Hepatocyte (in vitro differentiated cells): ENCODE results near the gene SERTAD2.

Source experiments
- EZH2 ChIP-seq: fragments of 200-600 bp; sonication (generic); IDR thresholded peaks from 2 replicates; pipeline ENCODE4 v1.6.1; 2016; ENCODE audit warnings: antibody characterized with exemption, mild to moderate bottlenecking, borderline replicate concordance
- EZH2phosphoT487 ChIP-seq: fragments of 200-600 bp; sonication (generic); IDR thresholded peaks from one replicate; pipeline ENCODE4 v1.6.1; 2018; ENCODE audit warnings: antibody characterized with exemption, mild to moderate bottlenecking, low read depth, moderate library complexity; ENCODE audit not compliant: unreplicated experiment, severe bottlenecking
- TF ChIP-seq, protein P1 (sequence below): fragments of 200-600 bp; sonication (generic); IDR thresholded peaks from 2 replicates; pipeline ENCODE4 v1.5.1; 2016; ENCODE audit warnings: antibody characterized with exemption, mild to moderate bottlenecking; ENCODE audit not compliant: poor library complexity

DNA sequence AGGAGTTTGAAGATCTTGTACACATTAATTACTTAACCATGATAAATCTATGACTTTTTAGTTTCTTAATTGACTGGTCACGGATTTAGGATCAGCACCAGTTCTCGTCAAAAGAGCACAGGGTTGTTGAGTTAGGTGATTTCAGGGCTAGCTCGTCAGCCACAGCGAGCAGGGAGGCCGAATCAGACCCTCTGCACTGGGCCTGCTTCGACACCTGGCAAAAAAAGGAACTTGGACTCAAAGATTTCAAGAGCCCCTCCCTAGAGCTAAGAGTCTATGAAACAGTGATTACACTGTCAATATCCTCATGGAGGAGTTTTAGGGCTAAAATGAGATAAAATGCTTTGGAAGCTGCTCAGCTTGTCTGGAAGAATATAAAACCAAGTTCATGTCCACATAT, 4.6 kb upstream of the SERTAD2 start:
- TF ChIP-seq, protein P1, sequence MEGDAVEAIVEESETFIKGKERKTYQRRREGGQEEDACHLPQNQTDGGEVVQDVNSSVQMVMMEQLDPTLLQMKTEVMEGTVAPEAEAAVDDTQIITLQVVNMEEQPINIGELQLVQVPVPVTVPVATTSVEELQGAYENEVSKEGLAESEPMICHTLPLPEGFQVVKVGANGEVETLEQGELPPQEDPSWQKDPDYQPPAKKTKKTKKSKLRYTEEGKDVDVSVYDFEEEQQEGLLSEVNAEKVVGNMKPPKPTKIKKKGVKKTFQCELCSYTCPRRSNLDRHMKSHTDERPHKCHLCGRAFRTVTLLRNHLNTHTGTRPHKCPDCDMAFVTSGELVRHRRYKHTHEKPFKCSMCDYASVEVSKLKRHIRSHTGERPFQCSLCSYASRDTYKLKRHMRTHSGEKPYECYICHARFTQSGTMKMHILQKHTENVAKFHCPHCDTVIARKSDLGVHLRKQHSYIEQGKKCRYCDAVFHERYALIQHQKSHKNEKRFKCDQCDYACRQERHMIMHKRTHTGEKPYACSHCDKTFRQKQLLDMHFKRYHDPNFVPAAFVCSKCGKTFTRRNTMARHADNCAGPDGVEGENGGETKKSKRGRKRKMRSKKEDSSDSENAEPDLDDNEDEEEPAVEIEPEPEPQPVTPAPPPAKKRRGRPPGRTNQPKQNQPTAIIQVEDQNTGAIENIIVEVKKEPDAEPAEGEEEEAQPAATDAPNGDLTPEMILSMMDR, result no peak
- no peak for TF ChIP-seq EZH2
- no peak for TF ChIP-seq EZH2phosphoT487
